HPDE6-E6E7 (cell line): ENCODE measurements around the gene ZIC5.

ENCODE experiments used
- DNase-seq: peaks from one replicate; pipeline ENCODE4 v3.0.0; 2011; ENCODE audit warnings: missing footprints; ENCODE audit errors: extremely low spot score

Gene ZIC5

GRCh38 chr13:99971576-99972189 lies at the start of gene ZIC5:
Gene ZIC5, minus strand, starts transcription at chr13:99971767. Its CDS starts 164 bp downstream, at chr13:99971603.
- DNase-seq = no peak

GRCh38 chr13:100019780-100020356 lies 48.3 kb upstream of the ZIC5 start:
- DNase-seq = no peak

GRCh38 chr13:100014621-100015020 lies 43.1 kb upstream of the ZIC5 start:
- DNase-seq = no peak

GRCh38 chr13:99998261-99998660 lies 26.7 kb upstream of the ZIC5 start:
- DNase-seq = no peak

GRCh38 chr13:99997702-99998214 lies 26.2 kb upstream of the ZIC5 start:
- DNase-seq = no peak

GRCh38 chr13:99996381-99996973 lies 24.9 kb upstream of the ZIC5 start:
- no peak for DNase-seq

- no peak for DNase-seq
These were observed 24.2 kb upstream of the ZIC5 start for GRCh38 chr13:99995589-99996380.

- no peak for DNase-seq
These were observed 23.6 kb upstream of the ZIC5 start for GRCh38 chr13:99995104-99995588.

- DNase-seq = no peak
These were observed 23.1 kb upstream of the ZIC5 start for GRCh38 chr13:99994638-99995020.

- DNase-seq = no peak
These were observed 22.4 kb upstream of the ZIC5 start for GRCh38 chr13:99993660-99994637.

- no peak for DNase-seq
These were observed 21.4 kb upstream of the ZIC5 start for GRCh38 chr13:99992949-99993351.

- DNase-seq = no peak
These were observed 20.5 kb upstream of the ZIC5 start for GRCh38 chr13:99991828-99992775.

GRCh38 chr13:99991013-99991827 lies 19.7 kb upstream of the ZIC5 start:
- no peak for DNase-seq

- DNase-seq = no peak
These were observed 18.8 kb upstream of the ZIC5 start for GRCh38 chr13:99990126-99990977.

GRCh38 chr13:99989276-99990125 lies 17.9 kb upstream of the ZIC5 start:
- DNase-seq = no peak

GRCh38 chr13:99988529-99989275 lies 17.1 kb upstream of the ZIC5 start:
- DNase-seq = no peak
